Left lung (tissue), 10 donors: Measurements from ENCODE around the gene TXLNG. TPM values are rescaled to one million over a fixed set of nuclear protein-coding genes. Genes with fewer than 3 reads are reported as not detected.

Experiments
- ATAC-seq: fragments of 200-7000 bp; cut with Tn5 transposase; one replicate; pipeline ENCODE4 v1.9.1; 2020; ENCODE audit warnings: moderate library complexity
- DNase-seq, 4 donors: peaks; one replicate each; pipeline ENCODE4 v3.0.0-alpha.2; 2013 to 2020
- H3K27ac ChIP-seq, 2 donors: fragments of 200-600 bp; sonication (generic) in 1 of 2; one replicate each; pipeline versions ENCODE4 v1.5.0 to v1.8.0; 2020 to 2021
- H3K27me3 ChIP-seq, 2 donors: fragments of 200-600 bp; sonication (generic) in 1 of 2; one replicate each; pipeline versions ENCODE4 v1.5.0 to v1.8.0; 2020 to 2021
- H3K36me3 ChIP-seq, 2 donors: fragments of 200-600 bp; sonication (generic) in 1 of 2; one replicate each; pipeline versions ENCODE4 v1.5.0 to v1.8.0; 2020 to 2021
- H3K4me1 ChIP-seq, 2 donors: fragments of 200-600 bp; one replicate each; pipeline ENCODE4 v1.8.0; 2021
- H3K4me3 ChIP-seq, 2 donors: fragments of 200-600 bp; sonication (generic) in 1 of 2; one replicate each; pipeline versions ENCODE4 v1.5.0 to v1.8.0; 2020 to 2021; ENCODE audit warnings: mild to moderate bottlenecking in 1 of 2
- H3K9me3 ChIP-seq, 2 donors: fragments of 200-600 bp; sonication (generic) in 1 of 2; one replicate each; pipeline versions ENCODE4 v1.5.0 to v1.8.0; 2020 to 2021
- CTCF ChIP-seq, 2 donors: fragments of 200-600 bp; sonication (generic) in 1 of 2; IDR thresholded peaks; one replicate each; pipeline versions ENCODE4 v1.5.0 to v1.8.0; 2021; ENCODE audit warnings: antibody characterized with exemption in 2 of 2
- intact Hi-C, 2 donors: fragments of 100-400 bp; cut with DNase I; formaldehyde crosslinking; loops; one replicate each; pipeline versions ENCODE4 v1.11.2 to v1.14.2; 2022
- polyA plus RNA-seq, 6 donors: library from polyadenylated mRNA; unstranded; fragments of 120-200 nt; gene quantifications; one replicate each; pipeline ENCODE4 v1.2.1, GENCODE V29; 2013; ENCODE audit not compliant: insufficient read length in 6 of 6
- total RNA-seq, 2 donors: library from RNA; stranded (reverse); fragmentation: NEBNext Ultra II Directional; extraction: Animal tissue kit (Norgen Biotek cat#: 25700); gene quantifications; one replicate each; pipeline ENCODE4 v1.2.1, GENCODE V29; 2021
- donor health status: DM: no; HTN: yes; CAD: no.
- donor health status: DM: no; HTN: no; CAD: no.

The TXLNG gene
- total and polyA plus RNA-seq, 8 donors: 9.6 to 18.2 (median 15.7) TPM

DNA sequence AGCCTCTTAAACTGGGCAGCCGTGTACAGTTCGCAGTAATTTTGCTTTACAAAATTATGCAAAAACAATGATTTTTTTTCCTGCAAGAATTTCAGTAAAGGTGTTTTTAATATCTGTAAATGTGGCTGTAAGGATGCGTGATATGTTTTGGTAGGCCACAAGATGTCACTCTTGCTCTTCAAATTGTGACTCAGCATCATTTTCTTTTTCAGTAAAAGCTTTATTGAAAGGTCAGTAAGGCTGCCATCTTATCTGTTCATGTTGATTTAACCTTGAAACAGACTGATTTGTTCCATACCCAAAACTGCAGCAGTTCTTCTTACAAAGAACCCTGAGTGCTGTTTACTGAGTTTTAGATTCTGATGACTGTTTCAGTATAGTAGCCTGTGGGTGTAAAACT is 39.9 kb downstream of the TXLNG start:
- peak; percentile 56 for ATAC-seq
- Histone ChIP-seq H3K9me3 (no peaks in the 10 kb centered on the region), H3K36me3 (peaks cover 0 to 12% of the 10 kb centered on the region in 2 donors), H3K4me3 (no peak overlapping the region), H3K27me3 (no peaks in the 10 kb centered on the region), H3K4me1 (no peaks in the 10 kb centered on the region), H3K27ac (no peak overlapping the region)
- TF ChIP-seq CTCF (IDR thresholded peaks at IDR 0.05): peak in 1 of 2 donors; percentile 39
- intact Hi-C loops: no loop called here
- no peak for DNase-seq

DNA sequence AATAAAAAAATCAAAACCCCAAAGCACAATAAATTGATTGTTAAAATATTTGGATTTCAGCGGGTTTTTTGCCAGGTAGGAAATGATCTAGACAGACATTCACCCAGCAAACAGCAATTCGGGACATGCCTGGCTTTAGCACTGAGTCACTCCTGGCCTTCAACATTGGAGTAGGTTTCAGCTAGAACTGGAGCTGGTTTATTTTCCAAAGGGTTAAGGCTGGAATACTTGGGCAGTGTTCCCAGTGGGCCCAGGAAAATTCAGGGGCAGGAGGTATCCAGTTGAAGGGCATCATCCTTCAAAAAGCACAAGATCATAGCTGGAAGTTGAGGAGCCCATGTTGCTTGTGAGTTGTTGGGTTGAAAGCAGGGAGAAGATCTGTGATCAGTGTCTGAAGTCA is 41.0 kb downstream of the TXLNG start:
- intact Hi-C loops: no loop called here
- H3K9me3 ChIP-seq: no peaks in the 10 kb centered on the region
- no peak overlapping the region for H3K4me3 ChIP-seq
- peaks cover 0 to 16% of the 10 kb centered on the region in 2 donors for H3K36me3 ChIP-seq
- no peaks in the 10 kb centered on the region for H3K27me3 ChIP-seq
- H3K4me1 ChIP-seq: no peaks in the 10 kb centered on the region
- ATAC-seq: no peak
- no peak overlapping the region for H3K27ac ChIP-seq
- DNase-seq: no peak
- no peak for TF ChIP-seq CTCF (IDR thresholded peaks at IDR 0.05)

- H3K36me3 ChIP-seq: peaks cover 0 to 27% of the 10 kb centered on the region in 2 donors
- no peaks in the 10 kb centered on the region for H3K4me1 ChIP-seq
- intact Hi-C loops: no loop called here
- H3K27me3 ChIP-seq: no peaks in the 10 kb centered on the region
- ATAC-seq (peak; percentile 72), DNase-seq (peak in 1 of 4 donors; percentile 57)
- no peak overlapping the region for H3K4me3 ChIP-seq
- no peak for TF ChIP-seq CTCF (IDR thresholded peaks at IDR 0.05)
- H3K27ac ChIP-seq: peak overlapping the region in 1 of 2 donors; percentile 18
- H3K9me3 ChIP-seq: no peaks in the 10 kb centered on the region
Measured at GRCh38 chrX:16828124-16828908, 42.0 kb downstream of the TXLNG start.

DNA sequence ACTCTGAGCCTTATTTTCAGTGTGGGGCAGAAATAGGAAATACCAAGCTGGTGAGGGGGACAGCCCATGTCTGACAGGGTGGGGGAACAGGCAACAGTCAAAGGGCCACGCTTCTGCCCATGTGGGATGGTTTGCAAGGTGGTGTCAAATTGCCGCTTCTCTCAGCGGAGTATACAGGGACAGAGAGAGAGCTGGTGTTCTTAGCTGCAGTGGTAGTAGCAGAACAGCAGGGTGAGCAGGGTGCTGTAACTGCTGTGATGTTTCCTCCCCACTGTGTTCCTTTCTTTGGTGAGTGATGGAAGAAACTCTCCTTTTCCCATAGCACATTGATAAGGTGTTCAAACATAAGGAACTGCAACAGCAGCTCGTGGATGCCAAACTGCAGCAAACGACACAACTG is 46.0 kb downstream of the TXLNG start:
- Histone ChIP-seq H3K4me1 (no peaks in the 10 kb centered on the region), H3K27me3 (no peaks in the 10 kb centered on the region), H3K36me3 (peaks cover 0 to 33% of the 10 kb centered on the region in 2 donors), H3K4me3 (no peak overlapping the region), H3K9me3 (no peaks in the 10 kb centered on the region), H3K27ac (no peak overlapping the region)
- intact Hi-C loops: no loop called here
- no peak for DNase-seq
- ATAC-seq: no peak
- no peak for TF ChIP-seq CTCF (IDR thresholded peaks at IDR 0.05)

GRCh38 chrX:16834806-16835205 is 48.5 kb downstream of the TXLNG start:
- DNase-seq: no peak
- H3K9me3 ChIP-seq: no peaks in the 10 kb centered on the region
- H3K36me3 ChIP-seq: peaks cover 0 to 43% of the 10 kb centered on the region in 2 donors
- H3K4me3 ChIP-seq: no peak overlapping the region
- intact Hi-C loops: no loop called here
- ATAC-seq: no peak
- no peak for TF ChIP-seq CTCF (IDR thresholded peaks at IDR 0.05)
- no peak overlapping the region for H3K27ac ChIP-seq
- H3K4me1 ChIP-seq: no peaks in the 10 kb centered on the region
- no peaks in the 10 kb centered on the region for H3K27me3 ChIP-seq
